HEK293 (cell line): ENCODE results near the gene EDEM1.

Experiments used
- CTCF ChIA-PET: fragments of 350-600 bp; formaldehyde crosslinking; extraction: SDS; loops from one replicate; lab custom pipeline; 2021; ENCODE audit warnings: antibody characterized with exemption; lab: Yijun Ruan, JAX
- POLR2A ChIA-PET: fragments of 300-600 bp; formaldehyde crosslinking; extraction: SDS; loops from one replicate; lab custom pipeline; 2020; ENCODE audit warnings: antibody characterized with exemption, inconsistent platforms; lab: Yijun Ruan, JAX
- H3K27ac ChIP-seq: fragments of 200-500 bp; sonication (Bioruptor generic); 2 replicates; pipeline ENCODE4 v1.5.1; 2014; ENCODE audit warnings: low read depth, low read length, control low read depth, inconsistent platforms; ENCODE audit errors: extremely low read depth
- H3K36me3 ChIP-seq, 2 experiments: fragments of 200-500 bp in 1 of 2; sonication (Bioruptor generic) in 1 of 2; 1 replicate in 1 of 2; 2 replicates in 1 of 2; pipeline ENCODE4 v1.5.1; 2014 to 2017; ENCODE audit warnings: inconsistent platforms in 2 of 2, low read length in 2 of 2; ENCODE audit not compliant: control insufficient read depth in 2 of 2, insufficient read depth in 1 of 2
- H3K4me1 ChIP-seq: fragments of 200-500 bp; sonication (Bioruptor generic); 2 replicates; pipeline ENCODE4 v1.5.1; 2014; ENCODE audit warnings: mild to moderate bottlenecking, low read length, inconsistent platforms; ENCODE audit not compliant: control insufficient read depth, insufficient read depth
- H3K4me3 ChIP-seq: 2 replicates; pipeline ENCODE4 v1.5.1; 2011; ENCODE audit warnings: low read depth, mild to moderate bottlenecking, control low read depth, low read length, moderate library complexity
- H3K9me3 ChIP-seq: fragments of 200-500 bp; sonication (Bioruptor generic); 2 replicates; pipeline ENCODE4 v1.5.1; 2014; ENCODE audit warnings: low read depth, low read length, inconsistent platforms; ENCODE audit not compliant: control insufficient read depth, insufficient read depth
- FEZF1 ChIP-seq: fragments of 450-650 bp; formaldehyde crosslinking; IDR thresholded peaks from 2 replicates; pipeline ENCODE4 v1.5.1; 2016; ENCODE audit warnings: missing biosample characterization, missing genetic modification characterization
- HOXD13 ChIP-seq: sonication (generic); formaldehyde crosslinking; IDR thresholded peaks from 2 replicates; pipeline ENCODE4 v1.8.0; 2022; ENCODE audit warnings: missing genetic modification reagents, borderline replicate concordance
- KLF8 ChIP-seq: fragments of 450-650 bp; formaldehyde crosslinking; IDR thresholded peaks from 2 replicates; pipeline ENCODE4 v1.5.1; 2016; ENCODE audit warnings: missing biosample characterization, missing genetic modification characterization
- PRDM10 ChIP-seq: fragments of 450-650 bp; formaldehyde crosslinking; IDR thresholded peaks from 2 replicates; pipeline ENCODE4 v1.5.1; 2016; ENCODE audit warnings: missing biosample characterization, missing genetic modification characterization
- REPIN1 ChIP-seq: fragments of 450-650 bp; formaldehyde crosslinking; IDR thresholded peaks from 2 replicates; pipeline ENCODE4 v1.5.1; 2017; ENCODE audit warnings: missing biosample characterization, missing genetic modification characterization, low read depth
- SP3 ChIP-seq: fragments of 450-650 bp; formaldehyde crosslinking; IDR thresholded peaks from 2 replicates; pipeline ENCODE4 v1.5.1; 2016; ENCODE audit warnings: missing biosample characterization, missing genetic modification characterization
- ZBTB17 ChIP-seq: fragments of 450-650 bp; formaldehyde crosslinking; IDR thresholded peaks from 2 replicates; pipeline ENCODE4 v1.5.1; 2016; ENCODE audit warnings: missing biosample characterization, missing genetic modification characterization
- ZBTB48 ChIP-seq: fragments of 450-650 bp; formaldehyde crosslinking; IDR thresholded peaks from 2 replicates; pipeline ENCODE4 v1.5.1; 2016; ENCODE audit warnings: missing biosample characterization, missing genetic modification characterization
- ZFHX2 ChIP-seq: fragments of 450-650 bp; formaldehyde crosslinking; conservative IDR thresholded peaks from 2 replicates; pipeline ENCODE4 v1.5.1; 2016; ENCODE audit warnings: missing biosample characterization, missing genetic modification characterization
- ZNF362 ChIP-seq: fragments of 450-650 bp; formaldehyde crosslinking; IDR thresholded peaks from 2 replicates; pipeline ENCODE4 v1.5.1; 2016; ENCODE audit warnings: missing biosample characterization, missing genetic modification characterization
- ZNF423 ChIP-seq: fragments of 450-650 bp; formaldehyde crosslinking; IDR thresholded peaks from 2 replicates; pipeline ENCODE4 v1.5.1; 2016; ENCODE audit warnings: missing biosample characterization, missing genetic modification characterization
- ZNF488 ChIP-seq: fragments of 450-650 bp; formaldehyde crosslinking; IDR thresholded peaks from 2 replicates; pipeline ENCODE4 v1.5.1; 2016; ENCODE audit warnings: missing biosample characterization, missing genetic modification characterization
- ZNF530 ChIP-seq: fragments of 450-650 bp; formaldehyde crosslinking; IDR thresholded peaks from 2 replicates; pipeline ENCODE4 v1.5.1; 2016; ENCODE audit warnings: low read depth, missing biosample characterization, missing genetic modification characterization
- ZNF558 ChIP-seq: fragments of 450-650 bp; formaldehyde crosslinking; IDR thresholded peaks from 2 replicates; pipeline ENCODE4 v1.5.1; 2016; ENCODE audit warnings: missing biosample characterization, missing genetic modification characterization
- ZNF596 ChIP-seq: fragments of 450-650 bp; IDR thresholded peaks from 2 replicates; pipeline ENCODE4 v1.5.0; 2018; ENCODE audit warnings: missing biosample characterization, mild to moderate bottlenecking, missing genetic modification characterization, moderate library complexity
- ZNF664 ChIP-seq: fragments of 450-650 bp; formaldehyde crosslinking; IDR thresholded peaks from 2 replicates; pipeline ENCODE4 v1.5.1; 2016; ENCODE audit warnings: missing biosample characterization, missing genetic modification characterization
- ZNF843 ChIP-seq: fragments of 450-650 bp; formaldehyde crosslinking; IDR thresholded peaks from 2 replicates; pipeline ENCODE4 v1.5.1; 2016; ENCODE audit warnings: missing biosample characterization, missing genetic modification characterization
- ZSCAN18 ChIP-seq: fragments of 450-650 bp; formaldehyde crosslinking; IDR thresholded peaks from 2 replicates; pipeline ENCODE4 v1.5.1; 2016; ENCODE audit warnings: missing biosample characterization, missing genetic modification characterization
- ZSCAN5A ChIP-seq: fragments of 450-650 bp; formaldehyde crosslinking; IDR thresholded peaks from 2 replicates; pipeline ENCODE4 v1.5.1; 2016; ENCODE audit warnings: missing biosample characterization, missing genetic modification characterization

The EDEM1 gene

GRCh38 chr3:5267889-5268288 lies 80.4 kb downstream of the EDEM1 start:
- no peak for TF ChIP-seq ZNF423
- no peak for TF ChIP-seq SP3 (tag by site-specific recombination)
- TF ChIP-seq ZBTB17 (tag by site-specific recombination): no peak
- no peak for TF ChIP-seq ZNF596
- TF ChIP-seq ZNF558 (tag by site-specific recombination): no peak
- TF ChIP-seq HOXD13: no peak
- no peak for TF ChIP-seq ZNF530 (tag by site-specific recombination)
- no peak for TF ChIP-seq FEZF1 (tag by site-specific recombination)
- no peak for TF ChIP-seq ZBTB48
- TF ChIP-seq KLF8 (tag by site-specific recombination): no peak
- no peak for TF ChIP-seq ZNF488 (tag by site-specific recombination)
- no peak for TF ChIP-seq ZNF843
- no peak for TF ChIP-seq ZFHX2
- no peak for TF ChIP-seq ZNF664
- no peak for TF ChIP-seq ZSCAN18 (tag by site-specific recombination)
- no peak for TF ChIP-seq ZSCAN5A
- no peak for TF ChIP-seq PRDM10 (tag by site-specific recombination)
- TF ChIP-seq REPIN1 (tag by site-specific recombination): no peak
- no peak for TF ChIP-seq ZNF362
- no peaks in the 10 kb centered on the region for H3K36me3 ChIP-seq
- ChIA-PET POLR2A (no interaction called here), CTCF (no interaction called here)
- no peaks in the 10 kb centered on the region for H3K9me3 ChIP-seq
- no peak overlapping the region for H3K27ac ChIP-seq
- no peaks in the 10 kb centered on the region for H3K4me1 ChIP-seq
- no peak overlapping the region for H3K4me3 ChIP-seq
